Epithelial cell of alveolus of lung (primary cell): Measurements from ENCODE around the gene KLHDC7B. TPM values are rescaled to one million over a fixed set of nuclear protein-coding genes. Genes with fewer than 3 reads are reported as not detected.

Experiments
- total RNA-seq: library from RNA; depleted of rRNA; stranded (reverse); fragments of >200 nt; gene quantifications from 2 replicates; pipeline ENCODE4 v1.2.1, GENCODE V29; 2015

KLHDC7B gene
- 0.52 TPM in 1 of 2 replicates, not detected in the other for total RNA-seq

GRCh38 chr22:50545522-50546325 is at the start of gene KLHDC7B:
Gene KLHDC7B, plus strand, starts transcription at chr22:50545899. Its CDS starts 345 bp downstream, at chr22:50546244.

GRCh38 chr22:50507421-50507990 is 38.2 kb upstream of the KLHDC7B start, which contains the start of gene LMF2:
Gene LMF2, minus strand, starts transcription at chr22:50507702. Its CDS starts 27 bp downstream, at chr22:50507675.

GRCh38 chr22:50507991-50508884 is 37.5 kb upstream of the KLHDC7B start, which contains the start of gene NCAPH2:
Gene NCAPH2, plus strand, starts transcription at chr22:50508224. Its CDS starts 114 bp downstream, at chr22:50508338.

GRCh38 chr22:50525104-50525857 is 20.4 kb upstream of the KLHDC7B start, which contains the start of gene SCO2:
Gene SCO2, minus strand, starts transcription at chr22:50525598. Its CDS starts 1,187 bp downstream, at chr22:50524411.

GRCh38 chr22:50529897-50530579 is 15.7 kb upstream of the KLHDC7B start, which contains the start of gene TYMP:
Gene TYMP, minus strand, starts transcription at chr22:50530012. Its CDS starts 303 bp downstream, at chr22:50529709.

GRCh38 chr22:50562523-50563412 is 17.1 kb downstream of the KLHDC7B start, which contains the start of gene SYCE3:
Gene SYCE3, minus strand, starts transcription at chr22:50562919. Its CDS starts 6,514 bp downstream, at chr22:50556405.

GRCh38 chr22:50577987-50578775 is 32.5 kb downstream of the KLHDC7B start, which contains the start of gene CPT1B:
Gene CPT1B, minus strand, starts transcription at chr22:50578427. Its CDS starts 512 bp downstream, at chr22:50577915.

GRCh38 chr22:50582493-50583293 is 37.0 kb downstream of the KLHDC7B start, which contains the start of gene CHKB:
Gene CHKB, minus strand, starts transcription at chr22:50582849. Its CDS starts 68 bp downstream, at chr22:50582781.

GRCh38 chr22:50600538-50600937 is 54.8 kb downstream of the KLHDC7B start, which contains the start of gene MAPK8IP2:
Gene MAPK8IP2, plus strand, starts transcription at chr22:50600793. Its CDS starts 26 bp downstream, at chr22:50600819.

Other genes with a start within 250 kb of the KLHDC7B start
- gene PLXNB2, start 238.3 kb upstream of the KLHDC7B start, total RNA-seq: 98.1 and 136 TPM in 2 replicates
- 2.2 and 2.4 TPM in 2 replicates for gene DENND6B, start 218.9 kb upstream of the KLHDC7B start, total RNA-seq
- gene PPP6R2, start 202.6 kb upstream of the KLHDC7B start, total RNA-seq: 34.5 and 36.1 TPM in 2 replicates
- 56.4 and 65.3 TPM in 2 replicates for gene SBF1, start 70.9 kb upstream of the KLHDC7B start, total RNA-seq
- 0.72 and 8.8 TPM in 2 replicates for gene ADM2, start 64.4 kb upstream of the KLHDC7B start, total RNA-seq
- not detected in 2 replicates for gene MIOX, start 59.0 kb upstream of the KLHDC7B start, total RNA-seq
- gene LMF2, start 38.2 kb upstream of the KLHDC7B start, total RNA-seq: 56.1 and 68.0 TPM in 2 replicates
- 16.0 and 60.0 TPM in 2 replicates for gene NCAPH2, start 37.7 kb upstream of the KLHDC7B start, total RNA-seq
- 5.4 and 8.4 TPM in 2 replicates for gene SCO2, start 20.3 kb upstream of the KLHDC7B start, total RNA-seq
- gene TYMP, start 15.9 kb upstream of the KLHDC7B start, total RNA-seq: 36.4 and 74.5 TPM in 2 replicates
- not detected in 2 replicates for gene SYCE3, start 17.0 kb downstream of the KLHDC7B start, total RNA-seq
- 0.52 and 3.8 TPM in 2 replicates for gene CPT1B, start 32.5 kb downstream of the KLHDC7B start, total RNA-seq
- gene CHKB, start 37.0 kb downstream of the KLHDC7B start, total RNA-seq: 29.1 and 34.9 TPM in 2 replicates
- 0.24 and 0.26 TPM in 2 replicates for gene MAPK8IP2, start 54.9 kb downstream of the KLHDC7B start, total RNA-seq
- gene ARSA, start 82.3 kb downstream of the KLHDC7B start, total RNA-seq: 38.2 and 48.5 TPM in 2 replicates
- gene SHANK3, start 126.9 kb downstream of the KLHDC7B start, total RNA-seq: 1.2 and 4.2 TPM in 2 replicates
- gene ACR, start 192.3 kb downstream of the KLHDC7B start, total RNA-seq: not detected in 2 replicates
- 7.3 and 12.2 TPM in 2 replicates for gene RABL2B, start 237.7 kb downstream of the KLHDC7B start, total RNA-seq